HEK293T (cell line): ENCODE results near the gene OST4.

Experiments used
- CTBP1 ChIP-seq: fragments of 450-650 bp; IDR thresholded peaks from 2 replicates; pipeline ENCODE4 v1.6.1; 2016; ENCODE audit warnings: borderline replicate concordance
- ELF4 ChIP-seq: fragments of 450-650 bp; IDR thresholded peaks from 2 replicates; pipeline ENCODE4 v1.6.1; 2017; ENCODE audit warnings: antibody characterized with exemption
- FOXA1 ChIP-seq: fragments of 450-650 bp; IDR thresholded peaks from 2 replicates; pipeline ENCODE4 v1.6.1; 2016; ENCODE audit warnings: mild to moderate bottlenecking
- FOXM1 ChIP-seq: fragments of 450-650 bp; IDR thresholded peaks from 2 replicates; pipeline ENCODE4 v1.6.1; 2017; ENCODE audit warnings: mild to moderate bottlenecking, borderline replicate concordance
- HDGF ChIP-seq: fragments of 450-650 bp; IDR thresholded peaks from 2 replicates; pipeline ENCODE4 v1.6.1; 2017; ENCODE audit warnings: antibody characterized with exemption, borderline replicate concordance
- PKNOX1 ChIP-seq: fragments of 450-650 bp; IDR thresholded peaks from 2 replicates; pipeline ENCODE4 v1.6.1; 2016
- TARDBP ChIP-seq: fragments of 450-650 bp; IDR thresholded peaks from 2 replicates; pipeline ENCODE4 v1.6.1; 2016

GRCh38 chr2:27067385-27067784 is 4.1 kb downstream of the OST4 start:
- no peak for TF ChIP-seq FOXM1
- no peak for TF ChIP-seq TARDBP
- no peak for TF ChIP-seq ELF4
- TF ChIP-seq PKNOX1 = no peak
- no peak for TF ChIP-seq CTBP1
- no peak for TF ChIP-seq FOXA1
- no peak for TF ChIP-seq HDGF
